Sigmoid colon (tissue), 7 donors: ENCODE data around the gene HPS5. TPM values are rescaled to one million over a fixed set of nuclear protein-coding genes. Genes with fewer than 3 reads are reported as not detected.
A peak's percentile ranks its signal among the peaks of the same experiment; 100 is the strongest.

ENCODE experiments used
- DNase-seq: peaks from one replicate; pipeline ENCODE4 v3.0.0-alpha.2; 2019
- H3K27ac ChIP-seq, 4 donors: fragments of 200-600 bp; sonication (generic); one replicate each; pipeline ENCODE4 v1.5.1; 2016 to 2019; ENCODE audit warnings: mild to moderate bottlenecking in 1 of 4
- H3K27me3 ChIP-seq, 3 donors: fragments of 200-600 bp; sonication (generic); one replicate each; pipeline ENCODE4 v1.5.1; 2019; ENCODE audit warnings: mild to moderate bottlenecking in 1 of 3
- H3K36me3 ChIP-seq, 4 donors: fragments of 200-600 bp; sonication (generic); one replicate each; pipeline ENCODE4 v1.5.1; 2016 to 2019
- H3K4me1 ChIP-seq, 4 donors: fragments of 200-600 bp; sonication (generic); one replicate each; pipeline ENCODE4 v1.5.1; 2017 to 2019
- H3K4me3 ChIP-seq, 4 donors: fragments of 200-600 bp; sonication (generic); one replicate each; pipeline ENCODE4 v1.5.1; 2017 to 2019; ENCODE audit warnings: mild to moderate bottlenecking in 2 of 4, moderate library complexity in 1 of 4
- H3K9me3 ChIP-seq, 4 donors: fragments of 200-600 bp in 3 of 4; sonication (generic) in 3 of 4; one replicate each; pipeline versions ENCODE4 v1.5.1 to v1.6.1; 2013 to 2019
- CTCF ChIP-seq, 4 experiments: fragments of 450-650 bp in 3 of 4; fragments of 200-600 bp in 1 of 4; IDR thresholded peaks; one replicate each; pipeline ENCODE4 v1.5.1; 2016 to 2019; ENCODE audit warnings: antibody characterized with exemption in 4 of 4, mild to moderate bottlenecking in 3 of 4, moderate library complexity in 2 of 4
- EP300 ChIP-seq, 4 donors: sonication (generic); formaldehyde crosslinking; IDR thresholded peaks; one replicate each; pipeline ENCODE4 v1.6.1; 2017; ENCODE audit warnings: antibody characterized with exemption in 4 of 4
- POLR2A ChIP-seq, 2 donors: fragments of 450-650 bp; IDR thresholded peaks; one replicate each; pipeline ENCODE4 v1.6.1; 2016; ENCODE audit warnings: antibody characterized with exemption in 2 of 2, mild to moderate bottlenecking in 2 of 2, moderate library complexity in 2 of 2
- POLR2AphosphoS5 ChIP-seq, 4 donors: sonication (generic); formaldehyde crosslinking; IDR thresholded peaks; one replicate each; pipeline ENCODE4 v1.6.1; 2017; ENCODE audit warnings: antibody characterized with exemption in 4 of 4
- WGBS, 2 donors: extraction: QIAGEN DNeasy Blood & Tissue Kit; methylation state at CpG; one replicate each; pipeline ENCODE4 v1.1.7; 2013; 5-methylcytosine and 5-hydroxymethylcytosine counted together
- intact Hi-C: fragments of 100-400 bp; cut with DNase I; formaldehyde crosslinking; loops from one replicate; pipeline ENCODE4 v1.15.1; 2023
- polyA plus RNA-seq, 3 donors: library from polyadenylated mRNA; stranded (reverse); fragments of 200-250 nt; gene quantifications; one replicate each; pipeline ENCODE4 v1.2.3, GENCODE V29; 2013
- total RNA-seq, 4 donors: library from RNA; depleted of rRNA; stranded (reverse); fragments of >200 nt; gene quantifications; one replicate each; pipeline ENCODE4 v1.1.0, GENCODE V29; 2016
- donor health status: healthy with polysubstance abuse.
- donor health status: Bipolar disorder and iron deficiency.
- donor health status: healthy.

The HPS5 gene
- total and polyA plus RNA-seq, 7 donors, result 4.2 to 28.5 (median 17.7) TPM

- H3K27ac ChIP-seq, result no peak overlapping the region
- H3K4me3 ChIP-seq, result no peak overlapping the region
- WGBS, 2 donors, result 91 to 93% methylated on average over 9 of the region's 9 CpGs
- TF ChIP-seq POLR2A (IDR thresholded peaks at IDR 0.05) (no peak), CTCF (IDR thresholded peaks at IDR 0.05) (no peak), POLR2AphosphoS5 (IDR thresholded peaks at IDR 0.05) (no peak), EP300 (IDR thresholded peaks at IDR 0.05) (no peak)
- no peaks in the 10 kb centered on the region for H3K27me3 ChIP-seq
- H3K36me3 ChIP-seq, result peaks cover 0 to 22% (median 5%) of the 10 kb centered on the region in 4 donors
- intact Hi-C loops, result no loop called here
- H3K4me1 ChIP-seq, result peaks cover 0 to 13% (median 6%) of the 10 kb centered on the region in 4 donors
- H3K9me3 ChIP-seq, result no peaks in the 10 kb centered on the region
- no peak for DNase-seq
Observed at GRCh38 chr11:18314784-18315523, 7.0 kb downstream of the HPS5 start.

GRCh38 chr11:18313965-18314763, 7.8 kb downstream of the HPS5 start:
- Histone ChIP-seq H3K4me1 (peaks cover 0 to 12% (median 6%) of the 10 kb centered on the region in 4 donors), H3K4me3 (no peak overlapping the region), H3K27me3 (no peaks in the 10 kb centered on the region), H3K36me3 (peaks cover 0 to 30% (median 11%) of the 10 kb centered on the region in 4 donors), H3K27ac (no peak overlapping the region), H3K9me3 (no peaks in the 10 kb centered on the region)
- WGBS, 2 donors, result 77 to 81% methylated on average over 10 of the region's 10 CpGs
- intact Hi-C loops, result no loop called here
- no peak for DNase-seq
- TF ChIP-seq CTCF (IDR thresholded peaks at IDR 0.05) (no peak), POLR2AphosphoS5 (IDR thresholded peaks at IDR 0.05) (no peak), POLR2A (IDR thresholded peaks at IDR 0.05) (no peak)

- Histone ChIP-seq H3K27ac (peak overlapping the region in 2 of 4 donors; percentile 35 to 66), H3K27me3 (no peaks in the 10 kb centered on the region), H3K4me1 (peaks cover 0 to 12% (median 6%) of the 10 kb centered on the region in 4 donors), H3K36me3 (peaks cover 3 to 43% (median 15%) of the 10 kb centered on the region in 4 donors), H3K4me3 (no peak overlapping the region), H3K9me3 (no peaks in the 10 kb centered on the region)
- intact Hi-C loops, result no loop called here
- WGBS, 2 donors, result 81 to 82% methylated on average over 2 of the region's 2 CpGs
- no peak for DNase-seq
- TF ChIP-seq EP300 (IDR thresholded peaks at IDR 0.05) (no peak), CTCF (IDR thresholded peaks at IDR 0.05) (no peak), POLR2AphosphoS5 (IDR thresholded peaks at IDR 0.05) (no peak), POLR2A (IDR thresholded peaks at IDR 0.05) (no peak)
Observed at GRCh38 chr11:18312663-18313420, 9.1 kb downstream of the HPS5 start.

GRCh38 chr11:18312012-18312411, 9.9 kb downstream of the HPS5 start:
- Histone ChIP-seq H3K4me1 (peaks cover 0 to 12% (median 6%) of the 10 kb centered on the region in 4 donors), H3K27me3 (no peaks in the 10 kb centered on the region), H3K36me3 (peaks cover 3 to 51% (median 17%) of the 10 kb centered on the region in 4 donors), H3K4me3 (no peak overlapping the region), H3K9me3 (no peaks in the 10 kb centered on the region), H3K27ac (peak overlapping the region in 3 of 4 donors; percentile 20 to 66 (median 35))
- no peak for TF ChIP-seq POLR2AphosphoS5 (IDR thresholded peaks at IDR 0.05)
- no peak for TF ChIP-seq EP300 (IDR thresholded peaks at IDR 0.05)
- no peak for TF ChIP-seq CTCF (IDR thresholded peaks at IDR 0.05)
- no peak for TF ChIP-seq POLR2A (IDR thresholded peaks at IDR 0.05)
- intact Hi-C loops, result no loop called here
- DNase-seq, result no peak
- 65 to 89% methylated on average over 3 of the region's 3 CpGs for WGBS, 2 donors
